Natural killer cell treated with Interleukin-12 subunit alpha and Interleukin-12 subunit beta and Interleukin-15 and Interleukin-18, amount 100 ng/mL, for 72 hours (primary cell): Measurements from ENCODE around the gene C6orf132. TPM values are rescaled to one million over a fixed set of nuclear protein-coding genes. Genes with fewer than 3 reads are reported as not detected.

Experiments used
- ATAC-seq, 2 donors: fragments of 150-1000 bp; cut with Tn5 transposase in 1 of 2; sonication (Bioruptor Pico), chemical (Tn5 transposase) in 1 of 2; 2 replicates each; pipeline ENCODE4 v1.10.0; 2021
- DNase-seq: peaks from one replicate; pipeline ENCODE4 v3.0.0; 2022; ENCODE audit warnings: low spot score
- H3K27ac Mint-ChIP-seq, 2 donors: 1 replicate in 1 of 2; 2 replicates in 1 of 2; pipeline ENCODE4 v1.8.0; 2022; ENCODE audit warnings: mixed read lengths in 2 of 2, mild to moderate bottlenecking in 1 of 2, moderate library complexity in 1 of 2
- H3K27me3 Mint-ChIP-seq, 2 donors: 1 replicate in 1 of 2; 2 replicates in 1 of 2; pipeline ENCODE4 v1.8.0; 2022; ENCODE audit warnings: mixed read lengths in 2 of 2
- H3K36me3 Mint-ChIP-seq: one replicate; pipeline ENCODE4 v1.8.0; 2022; ENCODE audit warnings: mixed read lengths
- H3K4me1 Mint-ChIP-seq, 2 donors: 1 replicate in 1 of 2; 2 replicates in 1 of 2; pipeline ENCODE4 v1.8.0; 2022; ENCODE audit warnings: low read depth in 2 of 2, mixed read lengths in 2 of 2, mild to moderate bottlenecking in 1 of 2
- H3K4me3 Mint-ChIP-seq: one replicate; pipeline ENCODE4 v1.8.0; 2022; ENCODE audit warnings: mixed read lengths
- H3K9me3 Mint-ChIP-seq: 2 replicates; pipeline ENCODE4 v1.8.0; 2022; ENCODE audit warnings: mixed read lengths
- total RNA-seq, 2 donors: library from RNA; stranded (reverse); gene quantifications; one replicate each; pipeline ENCODE4 v1.2.3, GENCODE V29; 2022

Gene C6orf132
- total RNA-seq, 2 donors from 2014 or later = 0.17 to 0.42 TPM

GRCh38 chr6:42117843-42118161, 24.6 kb downstream of the C6orf132 start:
- no peak for DNase-seq
- Mint-ChIP-seq H3K27me3 (peaks cover 9 to 11% of the 10 kb centered on the region in 2 donors), H3K27ac (no peak overlapping the region), H3K4me1 (no peaks in the 10 kb centered on the region), H3K4me3 (no peak overlapping the region), H3K36me3 (no peaks in the 10 kb centered on the region), H3K9me3 (no peaks in the 10 kb centered on the region)
- ATAC-seq = no peak

GRCh38 chr6:42113936-42114636, 28.3 kb downstream of the C6orf132 start:
- H3K9me3 Mint-ChIP-seq = no peaks in the 10 kb centered on the region
- H3K4me3 Mint-ChIP-seq = no peak overlapping the region
- H3K27ac Mint-ChIP-seq = no peak overlapping the region
- DNase-seq (no peak), ATAC-seq (no peak)
- H3K36me3 Mint-ChIP-seq = no peaks in the 10 kb centered on the region
- H3K27me3 Mint-ChIP-seq = peaks cover 14 to 21% of the 10 kb centered on the region in 2 donors
- H3K4me1 Mint-ChIP-seq = no peaks in the 10 kb centered on the region

- no peak overlapping the region for H3K27ac Mint-ChIP-seq
- no peaks in the 10 kb centered on the region for H3K4me1 Mint-ChIP-seq
- H3K4me3 Mint-ChIP-seq = no peak overlapping the region
- no peaks in the 10 kb centered on the region for H3K9me3 Mint-ChIP-seq
- H3K36me3 Mint-ChIP-seq = no peaks in the 10 kb centered on the region
- peaks cover 14 to 21% of the 10 kb centered on the region in 2 donors for H3K27me3 Mint-ChIP-seq
- ATAC-seq (no peak), DNase-seq (no peak)
These were observed 30.1 kb downstream of the C6orf132 start for GRCh38 chr6:42112351-42112750.

GRCh38 chr6:42110683-42111082, 31.7 kb downstream of the C6orf132 start:
- no peak for ATAC-seq
- H3K36me3 Mint-ChIP-seq = no peaks in the 10 kb centered on the region

GRCh38 chr6:42108071-42108470, 34.3 kb downstream of the C6orf132 start:
- Mint-ChIP-seq H3K9me3 (no peaks in the 10 kb centered on the region), H3K4me3 (no peak overlapping the region), H3K4me1 (peaks cover 8 to 9% of the 10 kb centered on the region in 2 donors), H3K36me3 (no peaks in the 10 kb centered on the region), H3K27ac (no peak overlapping the region), H3K27me3 (peaks cover 4 to 10% of the 10 kb centered on the region in 2 donors)
- no peak for DNase-seq
- no peak for ATAC-seq

More at GRCh38 chr6:42110683-42111082, 31.7 kb downstream of the C6orf132 start:
- Mint-ChIP-seq H3K9me3 (no peaks in the 10 kb centered on the region), H3K27ac (no peak overlapping the region), H3K4me1 (no peaks in the 10 kb centered on the region), H3K4me3 (no peak overlapping the region), H3K27me3 (peaks cover 4 to 10% of the 10 kb centered on the region in 2 donors)
- DNase-seq = no peak

GRCh38 chr6:42106112-42107023, 36.1 kb downstream of the C6orf132 start:
- ATAC-seq (no peak), DNase-seq (no peak)
- Mint-ChIP-seq H3K9me3 (no peaks in the 10 kb centered on the region), H3K4me3 (no peak overlapping the region), H3K27ac (no peak overlapping the region), H3K4me1 (peaks cover 10 to 15% of the 10 kb centered on the region in 2 donors), H3K27me3 (no peaks in the 10 kb centered on the region), H3K36me3 (no peaks in the 10 kb centered on the region)

- DNase-seq (no peak), ATAC-seq (no peak)
- Mint-ChIP-seq H3K27ac (no peak overlapping the region), H3K27me3 (no peaks in the 10 kb centered on the region), H3K9me3 (no peaks in the 10 kb centered on the region), H3K4me1 (peaks cover 14 to 17% of the 10 kb centered on the region in 2 donors), H3K36me3 (no peaks in the 10 kb centered on the region), H3K4me3 (no peak overlapping the region)
These were observed 36.7 kb downstream of the C6orf132 start for GRCh38 chr6:42105709-42106108.

GRCh38 chr6:42105156-42105648, 37.2 kb downstream of the C6orf132 start:
- H3K27ac Mint-ChIP-seq = no peak overlapping the region
- no peaks in the 10 kb centered on the region for H3K27me3 Mint-ChIP-seq
- peak; percentile 23 to 56 for ATAC-seq
- DNase-seq = peak; percentile 67
- H3K4me1 Mint-ChIP-seq = peaks cover 17 to 19% of the 10 kb centered on the region in 2 donors
- H3K9me3 Mint-ChIP-seq = no peaks in the 10 kb centered on the region
- no peak overlapping the region for H3K4me3 Mint-ChIP-seq
- no peaks in the 10 kb centered on the region for H3K36me3 Mint-ChIP-seq

- H3K4me3 Mint-ChIP-seq = no peak overlapping the region
- ATAC-seq (peak; percentile 22 to 28), DNase-seq (no peak)
- H3K27me3 Mint-ChIP-seq = no peaks in the 10 kb centered on the region
- no peak overlapping the region for H3K27ac Mint-ChIP-seq
- no peaks in the 10 kb centered on the region for H3K36me3 Mint-ChIP-seq
- H3K4me1 Mint-ChIP-seq = peaks cover 20 to 21% of the 10 kb centered on the region in 2 donors
- H3K9me3 Mint-ChIP-seq = no peaks in the 10 kb centered on the region
These were observed 37.7 kb downstream of the C6orf132 start for GRCh38 chr6:42104804-42105125.

- H3K9me3 Mint-ChIP-seq = no peaks in the 10 kb centered on the region
- ATAC-seq (peak; percentile 78 to 85), DNase-seq (peak; percentile 72)
- peak overlapping the region; percentile 73 to 80 for H3K27ac Mint-ChIP-seq
- H3K36me3 Mint-ChIP-seq = no peaks in the 10 kb centered on the region
- H3K27me3 Mint-ChIP-seq = no peaks in the 10 kb centered on the region
- peaks cover 20 to 24% of the 10 kb centered on the region in 2 donors for H3K4me1 Mint-ChIP-seq
- H3K4me3 Mint-ChIP-seq = peak overlapping the region; percentile 78
These were observed 38.2 kb downstream of the C6orf132 start for GRCh38 chr6:42104095-42104803.

- Mint-ChIP-seq H3K36me3 (no peaks in the 10 kb centered on the region), H3K27ac (peak overlapping the region; percentile 73 to 80)
- peak in 1 of 2 donors; percentile 0 for ATAC-seq
These were observed 38.7 kb downstream of the C6orf132 start for GRCh38 chr6:42103753-42104094.

GRCh38 chr6:42103216-42103615, 39.2 kb downstream of the C6orf132 start:
- ATAC-seq (no peak), DNase-seq (no peak)
- Mint-ChIP-seq H3K27ac (peak overlapping the region; percentile 73 to 80), H3K4me1 (peaks cover 20 to 32% of the 10 kb centered on the region in 2 donors), H3K4me3 (peak overlapping the region; percentile 78), H3K27me3 (peaks cover 0 to 3% of the 10 kb centered on the region in 2 donors), H3K9me3 (no peaks in the 10 kb centered on the region), H3K36me3 (no peaks in the 10 kb centered on the region)

More at GRCh38 chr6:42103753-42104094, 38.7 kb downstream of the C6orf132 start:
- Mint-ChIP-seq H3K9me3 (no peaks in the 10 kb centered on the region), H3K4me3 (peak overlapping the region; percentile 78), H3K4me1 (peaks cover 20 to 27% of the 10 kb centered on the region in 2 donors), H3K27me3 (no peaks in the 10 kb centered on the region)
- no peak for DNase-seq

GRCh38 chr6:42101186-42101657, 41.2 kb downstream of the C6orf132 start:
- Mint-ChIP-seq H3K9me3 (no peaks in the 10 kb centered on the region), H3K27me3 (peaks cover 0 to 4% of the 10 kb centered on the region in 2 donors), H3K4me3 (peak overlapping the region; percentile 53), H3K36me3 (no peaks in the 10 kb centered on the region), H3K4me1 (peaks cover 20 to 34% of the 10 kb centered on the region in 2 donors), H3K27ac (peak overlapping the region in 1 of 2 donors; percentile 96)
- ATAC-seq = no peak
- DNase-seq = no peak
